Mesenchymal stem cell (in vitro differentiated cells and primary cell): Measurements from ENCODE around the gene RAB1B.

ENCODE experiments used
- DNase-seq: peaks from one replicate; pipeline ENCODE4 v3.0.0-alpha.2; 2013
- H2AFZ ChIP-seq: one replicate; pipeline ENCODE4 v1.6.1; 2013; ENCODE audit warnings: low read depth, mild to moderate bottlenecking, control low read depth, inconsistent platforms, low read length, moderate library complexity
- H2AK5ac ChIP-seq: 2 replicates; pipeline ENCODE4 v1.6.1; 2013; ENCODE audit warnings: low read length, moderate library complexity, mild to moderate bottlenecking, inconsistent platforms; ENCODE audit not compliant: severe bottlenecking
- H2BK120ac ChIP-seq: one replicate; pipeline ENCODE4 v1.6.1; 2013; ENCODE audit warnings: low read depth, mild to moderate bottlenecking, inconsistent platforms, low read length, moderate library complexity
- H2BK12ac ChIP-seq, 2 experiments: one replicate each; pipeline ENCODE4 v1.6.1; 2013; ENCODE audit warnings: inconsistent platforms in 2 of 2, low read length in 2 of 2, mild to moderate bottlenecking in 2 of 2, moderate library complexity in 2 of 2, control low read depth in 1 of 2
- H2BK15ac ChIP-seq: one replicate; pipeline ENCODE4 v1.6.1; 2013; ENCODE audit warnings: mild to moderate bottlenecking, low read depth, inconsistent platforms; ENCODE audit not compliant: poor library complexity, severe bottlenecking
- H2BK5ac ChIP-seq: 2 replicates; pipeline ENCODE4 v1.6.1; 2013; ENCODE audit warnings: low read depth, mild to moderate bottlenecking, low read length, control low read depth, inconsistent platforms; ENCODE audit not compliant: poor library complexity, severe bottlenecking
- H3K14ac ChIP-seq, 2 experiments: one replicate each; pipeline ENCODE4 v1.6.1; 2013; ENCODE audit warnings: inconsistent platforms in 2 of 2, low read length in 2 of 2, control low read depth in 1 of 2, mild to moderate bottlenecking in 1 of 2, moderate library complexity in 1 of 2
- H3K18ac ChIP-seq, 2 experiments: one replicate each; pipeline ENCODE4 v1.6.1; 2013; ENCODE audit warnings: inconsistent platforms in 2 of 2, low read length in 2 of 2, control low read depth in 1 of 2, low read depth in 1 of 2, mild to moderate bottlenecking in 1 of 2
- H3K23ac ChIP-seq, 2 experiments: one replicate each; pipeline ENCODE4 v1.6.1; 2013; ENCODE audit warnings: inconsistent platforms in 2 of 2, low read length in 2 of 2, mild to moderate bottlenecking in 2 of 2, moderate library complexity in 2 of 2, control low read depth in 1 of 2
- H3K27ac ChIP-seq: 2 replicates; pipeline ENCODE4 v1.5.1; 2013; ENCODE audit warnings: mild to moderate bottlenecking, moderate library complexity, low read length, control low read depth, inconsistent platforms; ENCODE audit not compliant: poor library complexity, severe bottlenecking
- H3K27me3 ChIP-seq, 2 experiments: 2 replicates each; pipeline versions ENCODE4 v1.6.1 to v1.7.0; 2013; ENCODE audit warnings: low read length in 2 of 2, mild to moderate bottlenecking in 2 of 2, moderate library complexity in 2 of 2, control low read depth in 1 of 2, inconsistent platforms in 1 of 2; ENCODE audit not compliant: control insufficient read depth in 1 of 2, insufficient read depth in 1 of 2
- H3K36me3 ChIP-seq, 2 experiments: 2 replicates each; pipeline versions ENCODE4 v1.6.1 to v1.7.0; 2013; ENCODE audit warnings: low read length in 2 of 2, control low read depth in 1 of 2, inconsistent platforms in 1 of 2, low read depth in 1 of 2, mild to moderate bottlenecking in 1 of 2; ENCODE audit not compliant: insufficient read depth in 2 of 2, control insufficient read depth in 1 of 2
- H3K4ac ChIP-seq, 2 experiments: one replicate each; pipeline ENCODE4 v1.6.1; 2013; ENCODE audit warnings: inconsistent platforms in 2 of 2, low read length in 2 of 2, mild to moderate bottlenecking in 2 of 2, moderate library complexity in 2 of 2, control low read depth in 1 of 2, low read depth in 1 of 2
- H3K4me1 ChIP-seq: 2 replicates; pipeline ENCODE4 v1.6.1; 2013; ENCODE audit warnings: low read depth, low read length, control low read depth; ENCODE audit not compliant: control insufficient read depth, insufficient read depth
- H3K4me2 ChIP-seq: 2 replicates; pipeline ENCODE4 v1.6.1; 2013; ENCODE audit warnings: low read length, mild to moderate bottlenecking, inconsistent platforms; ENCODE audit not compliant: poor library complexity, severe bottlenecking
- H3K4me3 ChIP-seq, 2 experiments: 2 replicates each; pipeline versions ENCODE4 v1.5.1 to v1.7.0; 2013; ENCODE audit warnings: low read length in 2 of 2, mild to moderate bottlenecking in 2 of 2, control low read depth in 1 of 2, low read depth in 1 of 2; ENCODE audit not compliant: insufficient read depth in 1 of 2
- H3K79me1 ChIP-seq: replicated peaks from 2 replicates; pipeline ENCODE4 v1.6.1; 2013; ENCODE audit warnings: mild to moderate bottlenecking, control low read depth, low read length, inconsistent platforms; ENCODE audit not compliant: poor library complexity, severe bottlenecking
- H3K9ac ChIP-seq: 2 replicates; pipeline ENCODE4 v1.7.0; 2013; ENCODE audit warnings: mild to moderate bottlenecking, low read length, moderate library complexity
- H3K9me3 ChIP-seq: 2 replicates; pipeline ENCODE4 v1.7.0; 2013; ENCODE audit warnings: mild to moderate bottlenecking, low read length; ENCODE audit not compliant: control insufficient read depth
- H4K8ac ChIP-seq: one replicate; pipeline ENCODE4 v1.6.1; 2013; ENCODE audit warnings: inconsistent platforms, mild to moderate bottlenecking, low read length, moderate library complexity
- H4K91ac ChIP-seq: one replicate; pipeline ENCODE4 v1.6.1; 2013; ENCODE audit warnings: mild to moderate bottlenecking, low read length, inconsistent platforms
- WGBS: methylation state at CpG from one replicate; pipeline ENCODE4 v1.1.7; 2013; ENCODE audit warnings: mixed read lengths; 5-methylcytosine and 5-hydroxymethylcytosine counted together

RAB1B gene

GRCh38 chr11:66312549-66313320, 44.3 kb downstream of the RAB1B start:
- Histone ChIP-seq H3K4ac (peak overlapping the region; percentile 79 to 90), H3K14ac (peak overlapping the region in 1 of 2 experiments; percentile 14), H2BK12ac (peak overlapping the region; percentile 87 to 96), H3K9me3 (no peaks in the 10 kb centered on the region), H4K91ac (peak overlapping the region; percentile 96), H3K36me3 (peaks cover 8 to 17% of the 10 kb centered on the region in 2 experiments), H3K18ac (peak overlapping the region; percentile 98 to 99), H3K27me3 (peaks cover 0 to under 1% of the 10 kb centered on the region in 2 experiments), H2AK5ac (peak overlapping the region; percentile 33), H2BK5ac (peak overlapping the region; percentile 48), H3K79me1 (peaks cover 5% of the 10 kb centered on the region), H3K23ac (no peak overlapping the region), H3K4me1 (peaks cover 43% of the 10 kb centered on the region), H2AFZ (peak overlapping the region; percentile 29), H3K9ac (peak overlapping the region; percentile 94), H4K8ac (peak overlapping the region; percentile 98), H3K27ac (peak overlapping the region; percentile 95), H2BK120ac (peak overlapping the region; percentile 94), H2BK15ac (no peak overlapping the region), H3K4me3 (peak overlapping the region; percentile 54 to 99), H3K4me2 (peak overlapping the region; percentile 88)
- DNase-seq = peak; percentile 99
- WGBS = under 1% methylated on average over 47 of the region's 52 CpGs

GRCh38 chr11:66313321-66314185, 45.1 kb downstream of the RAB1B start:
- peak overlapping the region; percentile 44 for H3K4me2 ChIP-seq
- H3K9ac ChIP-seq = peak overlapping the region; percentile 94
- no peak overlapping the region for H2AFZ ChIP-seq
- H3K4me3 ChIP-seq = peak overlapping the region; percentile 21 to 99
- H3K4me1 ChIP-seq = peaks cover 51% of the 10 kb centered on the region
- no peaks in the 10 kb centered on the region for H3K9me3 ChIP-seq
- H4K8ac ChIP-seq = peak overlapping the region; percentile 98
- peak overlapping the region; percentile 95 for H3K27ac ChIP-seq
- H3K14ac ChIP-seq = peak overlapping the region; percentile 29 to 76
- H3K23ac ChIP-seq = peak overlapping the region; percentile 81 to 94
- H3K27me3 ChIP-seq = no peaks in the 10 kb centered on the region
- H3K4ac ChIP-seq = peak overlapping the region; percentile 90 to 97
- peak; percentile 63 for DNase-seq
- peak overlapping the region; percentile 98 to 99 for H3K18ac ChIP-seq
- H3K36me3 ChIP-seq = peaks cover 8 to 17% of the 10 kb centered on the region in 2 experiments
- H4K91ac ChIP-seq = peak overlapping the region; percentile 96
- WGBS = 5% methylated on average over 27 of the region's 38 CpGs
- peak overlapping the region; percentile 57 for H2AK5ac ChIP-seq
- peak overlapping the region; percentile 42 to 96 for H2BK12ac ChIP-seq
- H2BK15ac ChIP-seq = peak overlapping the region; percentile 99
- H3K79me1 ChIP-seq = peaks cover 5% of the 10 kb centered on the region
- H2BK120ac ChIP-seq = peak overlapping the region; percentile 94
- peak overlapping the region; percentile 48 for H2BK5ac ChIP-seq

GRCh38 chr11:66314186-66314501, 45.7 kb downstream of the RAB1B start:
- H3K27ac ChIP-seq = no peak overlapping the region
- peak overlapping the region in 1 of 2 experiments; percentile 99 for H3K4me3 ChIP-seq
- H2AK5ac ChIP-seq = peak overlapping the region; percentile 57
- H2BK12ac ChIP-seq = peak overlapping the region in 1 of 2 experiments; percentile 86
- no peaks in the 10 kb centered on the region for H3K27me3 ChIP-seq
- H4K8ac ChIP-seq = peak overlapping the region; percentile 98
- WGBS = no CpG with 5 or more reads among the region's 1 CpG
- no peaks in the 10 kb centered on the region for H3K9me3 ChIP-seq
- peak overlapping the region; percentile 76 to 98 for H3K18ac ChIP-seq
- peak overlapping the region; percentile 90 to 97 for H3K4ac ChIP-seq
- no peak for DNase-seq
- peaks cover 5% of the 10 kb centered on the region for H3K79me1 ChIP-seq
- H3K9ac ChIP-seq = peak overlapping the region; percentile 94
- peaks cover 8 to 17% of the 10 kb centered on the region in 2 experiments for H3K36me3 ChIP-seq
- peak overlapping the region in 1 of 2 experiments; percentile 30 for H3K23ac ChIP-seq
- peak overlapping the region; percentile 96 for H4K91ac ChIP-seq
- H2AFZ ChIP-seq = no peak overlapping the region
- no peak overlapping the region for H3K4me2 ChIP-seq
- H2BK15ac ChIP-seq = no peak overlapping the region
- no peak overlapping the region for H3K14ac ChIP-seq
- peak overlapping the region; percentile 94 for H2BK120ac ChIP-seq
- peaks cover 51% of the 10 kb centered on the region for H3K4me1 ChIP-seq
- no peak overlapping the region for H2BK5ac ChIP-seq
